Measurements from ENCODE around the gene PKNOX2. TPM values are rescaled to one million over a fixed set of nuclear protein-coding genes. Genes with fewer than 3 reads are reported as not detected.

The PKNOX2 gene
- total and polyA plus RNA-seq, 3 experiments from 2014 or later: not detected

- Mint-ChIP-seq H3K27me3 (peaks cover 16 to 61% of the 10 kb centered on the region in 2 donors), H3K9me3 (peaks cover 0 to 13% (median 5%) of the 10 kb centered on the region in 5 donors), H3K36me3 (no peaks in the 10 kb centered on the region), H3K27ac (no peak overlapping the region), H3K4me3 (no peak overlapping the region), H3K4me1 (no peaks in the 10 kb centered on the region)
- H3K27ac ChIP-seq (ENCODE audit: low read depth, low read length): no peak overlapping the region
- POLR2A ChIA-PET: no interaction called here
- CTCF ChIA-PET: no interaction called here
- no peak for DNase-seq
- no peaks in the 10 kb centered on the region for H3K9me3 ChIP-seq (ENCODE audit: low read length)
- no peaks in the 10 kb centered on the region for H3K4me1 ChIP-seq (ENCODE audit: insufficient read depth, low read length)
- no peaks in the 10 kb centered on the region for H3K27me3 ChIP-seq (ENCODE audit: insufficient read depth, low read length, poor library complexity, severe bottlenecking)
- no peak overlapping the region for H3K4me3 ChIP-seq (ENCODE audit: low read length)
- no peaks in the 10 kb centered on the region for H3K36me3 ChIP-seq (ENCODE audit: insufficient read depth, low read length)
Measured at GRCh38 chr11:125192183-125192582, 27.6 kb downstream of the PKNOX2 start.

GRCh38 chr11:125192717-125193415, 28.3 kb downstream of the PKNOX2 start:
- no peak for DNase-seq
- Mint-ChIP-seq H3K4me3 (no peak overlapping the region), H3K27me3 (peaks cover 13 to 60% of the 10 kb centered on the region in 2 donors), H3K27ac (no peak overlapping the region), H3K36me3 (no peaks in the 10 kb centered on the region), H3K4me1 (no peaks in the 10 kb centered on the region), H3K9me3 (peaks cover 0 to 13% (median 5%) of the 10 kb centered on the region in 5 donors)
- H3K9me3 ChIP-seq (ENCODE audit: low read length): no peaks in the 10 kb centered on the region
- POLR2A ChIA-PET: no interaction called here
- no peaks in the 10 kb centered on the region for H3K27me3 ChIP-seq (ENCODE audit: insufficient read depth, low read length, poor library complexity, severe bottlenecking)
- no peaks in the 10 kb centered on the region for H3K36me3 ChIP-seq (ENCODE audit: insufficient read depth, low read length)
- CTCF ChIA-PET: no interaction called here
- H3K4me1 ChIP-seq (ENCODE audit: insufficient read depth, low read length): no peaks in the 10 kb centered on the region
- no peak overlapping the region for H3K4me3 ChIP-seq (ENCODE audit: low read length)
- no peak overlapping the region for H3K27ac ChIP-seq (ENCODE audit: low read depth, low read length)

DNA sequence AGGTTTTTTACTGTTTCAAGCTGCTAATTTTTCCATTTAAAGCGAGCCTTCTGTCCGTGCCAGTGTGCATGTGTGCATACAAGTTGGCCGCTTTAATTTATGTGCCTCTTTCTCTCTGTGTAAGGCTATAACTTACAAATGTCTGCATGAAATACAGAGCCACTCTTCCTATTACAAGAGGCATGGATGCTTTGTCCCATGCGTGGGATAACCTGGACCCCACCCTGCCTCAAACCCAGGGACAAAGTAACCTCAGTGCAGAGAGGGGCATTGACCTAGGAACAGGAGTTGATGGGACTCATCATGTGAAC, 28.8 kb downstream of the PKNOX2 start:
- Histone ChIP-seq H3K27ac (ENCODE audit: low read depth, low read length) (no peak overlapping the region), H3K36me3 (ENCODE audit: insufficient read depth, low read length) (no peaks in the 10 kb centered on the region), H3K4me3 (ENCODE audit: low read length) (no peak overlapping the region), H3K9me3 (ENCODE audit: low read length) (no peaks in the 10 kb centered on the region), H3K4me1 (ENCODE audit: insufficient read depth, low read length) (no peaks in the 10 kb centered on the region), H3K27me3 (ENCODE audit: insufficient read depth, low read length, poor library complexity, severe bottlenecking) (no peaks in the 10 kb centered on the region)
- Mint-ChIP-seq H3K27me3 (peaks cover 14 to 55% of the 10 kb centered on the region in 2 donors), H3K9me3 (peaks cover 0 to 13% (median 5%) of the 10 kb centered on the region in 5 donors), H3K27ac (no peak overlapping the region), H3K36me3 (no peaks in the 10 kb centered on the region), H3K4me1 (no peaks in the 10 kb centered on the region), H3K4me3 (no peak overlapping the region)
- CTCF ChIA-PET: no interaction called here
- POLR2A ChIA-PET: no interaction called here
- DNase-seq: no peak

DNA sequence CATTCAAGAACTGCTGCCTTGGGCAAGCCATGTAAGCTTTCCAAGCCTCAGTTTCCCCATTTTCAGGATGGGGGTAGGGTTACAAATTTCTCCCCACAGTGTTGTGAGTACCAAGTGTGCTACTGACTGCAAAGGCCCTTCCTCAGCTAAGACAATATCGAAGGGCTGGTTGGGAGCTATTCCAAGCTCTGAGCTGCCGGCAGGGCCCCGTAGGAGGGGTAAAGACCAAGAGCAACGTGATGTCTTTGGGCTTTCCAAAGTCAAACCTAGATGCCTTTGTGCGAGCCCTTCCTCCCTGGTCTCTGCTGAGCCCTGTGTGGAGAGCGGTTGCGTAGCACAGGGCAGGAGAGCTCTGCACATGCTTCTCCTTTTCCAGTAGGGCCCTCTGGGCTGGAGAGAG, 29.3 kb downstream of the PKNOX2 start:
- Histone ChIP-seq H3K27ac (ENCODE audit: low read depth, low read length) (no peak overlapping the region), H3K27me3 (ENCODE audit: insufficient read depth, low read length, poor library complexity, severe bottlenecking) (no peaks in the 10 kb centered on the region), H3K4me1 (ENCODE audit: insufficient read depth, low read length) (no peaks in the 10 kb centered on the region), H3K36me3 (ENCODE audit: insufficient read depth, low read length) (no peaks in the 10 kb centered on the region), H3K4me3 (ENCODE audit: low read length) (no peak overlapping the region), H3K9me3 (ENCODE audit: low read length) (no peaks in the 10 kb centered on the region)
- Mint-ChIP-seq H3K27me3 (peaks cover 19 to 51% of the 10 kb centered on the region in 2 donors), H3K36me3 (no peaks in the 10 kb centered on the region), H3K4me1 (no peaks in the 10 kb centered on the region), H3K4me3 (no peak overlapping the region), H3K9me3 (peaks cover 0 to 13% (median 5%) of the 10 kb centered on the region in 5 donors), H3K27ac (no peak overlapping the region)
- DNase-seq: no peak
- POLR2A ChIA-PET: no interaction called here
- CTCF ChIA-PET: no interaction called here

- no peaks in the 10 kb centered on the region for H3K9me3 ChIP-seq (ENCODE audit: low read length)
- DNase-seq: no peak
- H3K27me3 ChIP-seq (ENCODE audit: insufficient read depth, low read length, poor library complexity, severe bottlenecking): no peaks in the 10 kb centered on the region
- H3K27ac ChIP-seq (ENCODE audit: low read depth, low read length): no peak overlapping the region
- H3K27ac Mint-ChIP-seq: no peak overlapping the region
- H3K27me3 Mint-ChIP-seq: peaks cover 13 to 23% of the 10 kb centered on the region in 2 donors
- no peak overlapping the region for H3K4me3 Mint-ChIP-seq
- H3K4me1 Mint-ChIP-seq: no peaks in the 10 kb centered on the region
- ChIA-PET POLR2A (no interaction called here), CTCF (no interaction called here)
- no peaks in the 10 kb centered on the region for H3K4me1 ChIP-seq (ENCODE audit: insufficient read depth, low read length)
- no peaks in the 10 kb centered on the region for H3K36me3 Mint-ChIP-seq
- H3K9me3 Mint-ChIP-seq: peaks cover 0 to 1% (median 0%) of the 10 kb centered on the region in 5 donors
- H3K36me3 ChIP-seq (ENCODE audit: insufficient read depth, low read length): no peaks in the 10 kb centered on the region
- no peak overlapping the region for H3K4me3 ChIP-seq (ENCODE audit: low read length)
Measured at GRCh38 chr11:125199915-125200314, 35.4 kb downstream of the PKNOX2 start.

GRCh38 chr11:125200441-125200840, 35.9 kb downstream of the PKNOX2 start:
- Mint-ChIP-seq H3K4me3 (no peak overlapping the region), H3K27ac (peak overlapping the region in 1 of 8 donors; percentile 14), H3K27me3 (peaks cover 16 to 23% of the 10 kb centered on the region in 2 donors), H3K36me3 (no peaks in the 10 kb centered on the region), H3K9me3 (no peaks in the 10 kb centered on the region), H3K4me1 (no peaks in the 10 kb centered on the region)
- no peak overlapping the region for H3K27ac ChIP-seq (ENCODE audit: low read depth, low read length)
- CTCF ChIA-PET: no interaction called here
- no peaks in the 10 kb centered on the region for H3K27me3 ChIP-seq (ENCODE audit: insufficient read depth, low read length, poor library complexity, severe bottlenecking)
- POLR2A ChIA-PET: no interaction called here
- no peaks in the 10 kb centered on the region for H3K9me3 ChIP-seq (ENCODE audit: low read length)
- H3K4me1 ChIP-seq (ENCODE audit: insufficient read depth, low read length): no peaks in the 10 kb centered on the region
- H3K36me3 ChIP-seq (ENCODE audit: insufficient read depth, low read length): no peaks in the 10 kb centered on the region
- no peak for DNase-seq
- no peak overlapping the region for H3K4me3 ChIP-seq (ENCODE audit: low read length)

DNA sequence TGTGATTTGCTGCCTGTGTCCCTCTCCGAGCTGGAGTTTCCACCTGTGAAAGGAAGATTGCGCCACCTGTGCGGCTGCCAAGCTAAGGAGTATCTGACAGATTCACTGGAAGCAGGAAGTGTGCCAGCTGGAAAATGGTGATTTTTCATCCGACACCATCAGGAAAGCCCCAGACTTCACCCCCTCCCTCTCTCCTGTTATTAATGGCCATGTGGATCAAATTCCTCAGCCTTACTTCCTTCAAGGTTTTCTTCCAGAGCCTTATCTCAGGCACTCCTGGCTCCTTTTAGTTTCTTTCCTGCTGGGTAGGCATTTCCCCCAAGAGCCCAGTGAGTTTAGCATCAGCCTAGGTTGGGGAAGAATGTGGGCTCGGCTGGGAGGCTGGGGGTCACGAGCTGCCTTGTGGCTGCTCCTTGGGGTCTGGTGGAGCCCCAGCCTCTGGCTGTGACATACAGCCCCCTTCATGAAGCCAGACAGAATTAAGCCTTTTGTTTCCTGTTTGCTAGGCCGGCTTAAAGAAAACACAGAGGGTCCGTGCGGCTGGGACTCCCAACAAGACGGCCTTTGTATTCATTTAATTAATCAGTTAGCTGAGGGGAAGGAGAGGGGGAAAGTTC, 37.1 kb downstream of the PKNOX2 start:
- H3K4me3 Mint-ChIP-seq: no peak overlapping the region
- CTCF ChIA-PET: no interaction called here
- DNase-seq: no peak
- Histone ChIP-seq H3K4me1 (ENCODE audit: insufficient read depth, low read length) (no peaks in the 10 kb centered on the region), H3K27ac (ENCODE audit: low read depth, low read length) (no peak overlapping the region), H3K36me3 (ENCODE audit: insufficient read depth, low read length) (no peaks in the 10 kb centered on the region), H3K27me3 (ENCODE audit: insufficient read depth, low read length, poor library complexity, severe bottlenecking) (no peaks in the 10 kb centered on the region), H3K9me3 (ENCODE audit: low read length) (no peaks in the 10 kb centered on the region), H3K4me3 (ENCODE audit: low read length) (no peak overlapping the region)
- H3K9me3 Mint-ChIP-seq: no peaks in the 10 kb centered on the region
- H3K36me3 Mint-ChIP-seq: no peaks in the 10 kb centered on the region
- no peak overlapping the region for H3K27ac Mint-ChIP-seq
- peaks cover 14 to 25% of the 10 kb centered on the region in 2 donors for H3K27me3 Mint-ChIP-seq
- POLR2A ChIA-PET: no interaction called here
- H3K4me1 Mint-ChIP-seq: no peaks in the 10 kb centered on the region

GRCh38 chr11:125202362-125202880, 37.9 kb downstream of the PKNOX2 start:
- no peak for DNase-seq
- Mint-ChIP-seq H3K4me1 (no peaks in the 10 kb centered on the region), H3K9me3 (no peaks in the 10 kb centered on the region), H3K27ac (no peak overlapping the region), H3K27me3 (peaks cover 14 to 25% of the 10 kb centered on the region in 2 donors), H3K36me3 (no peaks in the 10 kb centered on the region), H3K4me3 (no peak overlapping the region)
- H3K27me3 ChIP-seq (ENCODE audit: insufficient read depth, low read length, poor library complexity, severe bottlenecking): peaks cover 4% of the 10 kb centered on the region
- no peaks in the 10 kb centered on the region for H3K9me3 ChIP-seq (ENCODE audit: low read length)
- ChIA-PET CTCF (no interaction called here), POLR2A (no interaction called here)
- H3K4me1 ChIP-seq (ENCODE audit: insufficient read depth, low read length): no peaks in the 10 kb centered on the region
- no peaks in the 10 kb centered on the region for H3K36me3 ChIP-seq (ENCODE audit: insufficient read depth, low read length)
- H3K4me3 ChIP-seq (ENCODE audit: low read length): no peak overlapping the region
- no peak overlapping the region for H3K27ac ChIP-seq (ENCODE audit: low read depth, low read length)
